Lower lobe of right lung (tissue), 2 donors: ENCODE data around the gene CCDC134. TPM values are rescaled to one million over a fixed set of nuclear protein-coding genes. Genes with fewer than 3 reads are reported as not detected.
A peak's percentile ranks its signal among the peaks of the same experiment; 100 is the strongest.

Source experiments
- ATAC-seq, 2 donors: fragments of 200-7000 bp; cut with Tn5 transposase; one replicate each; pipeline ENCODE4 v1.9.1; 2020 to 2022; ENCODE audit warnings: mild to moderate bottlenecking in 2 of 2, moderate library complexity in 2 of 2
- DNase-seq: peaks from one replicate; pipeline ENCODE4 v3.0.0-alpha.2; 2020
- H3K27ac ChIP-seq: fragments of 200-600 bp; one replicate; pipeline ENCODE4 v1.8.0; 2022
- H3K27me3 ChIP-seq: fragments of 200-600 bp; one replicate; pipeline ENCODE4 v1.8.0; 2022; ENCODE audit warnings: low read depth
- H3K36me3 ChIP-seq: fragments of 200-600 bp; one replicate; pipeline ENCODE4 v1.8.0; 2022; ENCODE audit warnings: mild to moderate bottlenecking
- H3K4me1 ChIP-seq: fragments of 200-600 bp; one replicate; pipeline ENCODE4 v1.8.0; 2022
- H3K4me3 ChIP-seq: fragments of 200-600 bp; one replicate; pipeline ENCODE4 v1.8.0; 2022; ENCODE audit warnings: mild to moderate bottlenecking
- H3K9me3 ChIP-seq: fragments of 200-600 bp; one replicate; pipeline ENCODE4 v1.8.0; 2022
- CTCF ChIP-seq: fragments of 200-600 bp; IDR thresholded peaks from one replicate; pipeline ENCODE4 v1.8.0; 2022; ENCODE audit warnings: antibody characterized with exemption, mild to moderate bottlenecking
- intact Hi-C: fragments of 100-400 bp; cut with DNase I; formaldehyde crosslinking; loops from one replicate; pipeline ENCODE4 v1.11.0; 2022
- total RNA-seq: library from RNA; stranded (reverse); fragmentation: NEBNext Ultra II Directional; extraction: Animal tissue kit (Norgen Biotek cat#: 25700); gene quantifications from one replicate; pipeline ENCODE4 v1.2.1, GENCODE V29; 2021
- donor health status: DM: no; HTN: yes; CAD: no; lungs with severe emphysema.

CCDC134 gene
- total RNA-seq, 1 donor from 2014 or later, result 7.9 TPM

GRCh38 chr22:41823797-41824196, 23.3 kb downstream of the CCDC134 start:
- intact Hi-C loops, result no loop called here
- DNase-seq (no peak), ATAC-seq (no peak)
- Histone ChIP-seq H3K36me3 (peaks cover 11% of the 10 kb centered on the region), H3K27me3 (no peaks in the 10 kb centered on the region), H3K4me1 (peaks cover 18% of the 10 kb centered on the region), H3K9me3 (no peaks in the 10 kb centered on the region), H3K4me3 (no peak overlapping the region), H3K27ac (no peak overlapping the region)
- TF ChIP-seq CTCF, result no peak

GRCh38 chr22:41825376-41825775, 24.9 kb downstream of the CCDC134 start:
- ATAC-seq (no peak), DNase-seq (no peak)
- peak overlapping the region; percentile 34 for H3K27ac ChIP-seq
- H3K4me1 ChIP-seq, result peaks cover 18% of the 10 kb centered on the region
- intact Hi-C loops, result no loop called here
- H3K9me3 ChIP-seq, result no peaks in the 10 kb centered on the region
- TF ChIP-seq CTCF, result no peak
- H3K4me3 ChIP-seq, result no peak overlapping the region
- no peaks in the 10 kb centered on the region for H3K27me3 ChIP-seq
- peaks cover 11% of the 10 kb centered on the region for H3K36me3 ChIP-seq

- intact Hi-C loops, result no loop called here
- Histone ChIP-seq H3K4me1 (peaks cover 18% of the 10 kb centered on the region), H3K27me3 (no peaks in the 10 kb centered on the region), H3K36me3 (peaks cover 11% of the 10 kb centered on the region), H3K27ac (peak overlapping the region; percentile 34), H3K4me3 (no peak overlapping the region), H3K9me3 (no peaks in the 10 kb centered on the region)
- DNase-seq (no peak), ATAC-seq (no peak)
- TF ChIP-seq CTCF, result no peak
These were observed 25.5 kb downstream of the CCDC134 start for GRCh38 chr22:41826021-41826420.

GRCh38 chr22:41826430-41827383, 26.2 kb downstream of the CCDC134 start:
- no peaks in the 10 kb centered on the region for H3K9me3 ChIP-seq
- no peak for ATAC-seq
- DNase-seq, result no peak
- H3K36me3 ChIP-seq, result peaks cover 11% of the 10 kb centered on the region
- no peaks in the 10 kb centered on the region for H3K27me3 ChIP-seq
- H3K4me1 ChIP-seq, result peaks cover 19% of the 10 kb centered on the region
- no peak for TF ChIP-seq CTCF
- H3K27ac ChIP-seq, result no peak overlapping the region
- H3K4me3 ChIP-seq, result no peak overlapping the region
- intact Hi-C loops, result no loop called here

GRCh38 chr22:41827671-41828070, 27.2 kb downstream of the CCDC134 start:
- no peak for ATAC-seq
- DNase-seq, result no peak
- no peak overlapping the region for H3K27ac ChIP-seq
- peaks cover 11% of the 10 kb centered on the region for H3K36me3 ChIP-seq
- TF ChIP-seq CTCF, result no peak
- H3K4me3 ChIP-seq, result no peak overlapping the region
- intact Hi-C loops, result no loop called here
- peaks cover 25% of the 10 kb centered on the region for H3K4me1 ChIP-seq
- no peaks in the 10 kb centered on the region for H3K27me3 ChIP-seq
- H3K9me3 ChIP-seq, result no peaks in the 10 kb centered on the region
